ENCODE measurements around the gene ARVCF.

Gene ARVCF

GRCh38 chr22:20040327-20041200, 23.9 kb upstream of the ARVCF start:
- Histone ChIP-seq H3K36me3 (peaks cover 44 to 86% (median 76%) of the 10 kb centered on the region in 3 donors), H3K4me3 (no peak overlapping the region), H3K27ac (no peak overlapping the region), H3K4me1 (no peaks in the 10 kb centered on the region), H3K27me3 (no peaks in the 10 kb centered on the region), H3K9me3 (no peaks in the 10 kb centered on the region)
- intact Hi-C loops (cut with DNase I; ENCODE audit: low total_unique reads), result no loop called here
- no peak for DNase-seq
- TF ChIP-seq, protein P1, sequence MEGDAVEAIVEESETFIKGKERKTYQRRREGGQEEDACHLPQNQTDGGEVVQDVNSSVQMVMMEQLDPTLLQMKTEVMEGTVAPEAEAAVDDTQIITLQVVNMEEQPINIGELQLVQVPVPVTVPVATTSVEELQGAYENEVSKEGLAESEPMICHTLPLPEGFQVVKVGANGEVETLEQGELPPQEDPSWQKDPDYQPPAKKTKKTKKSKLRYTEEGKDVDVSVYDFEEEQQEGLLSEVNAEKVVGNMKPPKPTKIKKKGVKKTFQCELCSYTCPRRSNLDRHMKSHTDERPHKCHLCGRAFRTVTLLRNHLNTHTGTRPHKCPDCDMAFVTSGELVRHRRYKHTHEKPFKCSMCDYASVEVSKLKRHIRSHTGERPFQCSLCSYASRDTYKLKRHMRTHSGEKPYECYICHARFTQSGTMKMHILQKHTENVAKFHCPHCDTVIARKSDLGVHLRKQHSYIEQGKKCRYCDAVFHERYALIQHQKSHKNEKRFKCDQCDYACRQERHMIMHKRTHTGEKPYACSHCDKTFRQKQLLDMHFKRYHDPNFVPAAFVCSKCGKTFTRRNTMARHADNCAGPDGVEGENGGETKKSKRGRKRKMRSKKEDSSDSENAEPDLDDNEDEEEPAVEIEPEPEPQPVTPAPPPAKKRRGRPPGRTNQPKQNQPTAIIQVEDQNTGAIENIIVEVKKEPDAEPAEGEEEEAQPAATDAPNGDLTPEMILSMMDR (IDR thresholded peaks at IDR 0.05), result no peak

DNA sequence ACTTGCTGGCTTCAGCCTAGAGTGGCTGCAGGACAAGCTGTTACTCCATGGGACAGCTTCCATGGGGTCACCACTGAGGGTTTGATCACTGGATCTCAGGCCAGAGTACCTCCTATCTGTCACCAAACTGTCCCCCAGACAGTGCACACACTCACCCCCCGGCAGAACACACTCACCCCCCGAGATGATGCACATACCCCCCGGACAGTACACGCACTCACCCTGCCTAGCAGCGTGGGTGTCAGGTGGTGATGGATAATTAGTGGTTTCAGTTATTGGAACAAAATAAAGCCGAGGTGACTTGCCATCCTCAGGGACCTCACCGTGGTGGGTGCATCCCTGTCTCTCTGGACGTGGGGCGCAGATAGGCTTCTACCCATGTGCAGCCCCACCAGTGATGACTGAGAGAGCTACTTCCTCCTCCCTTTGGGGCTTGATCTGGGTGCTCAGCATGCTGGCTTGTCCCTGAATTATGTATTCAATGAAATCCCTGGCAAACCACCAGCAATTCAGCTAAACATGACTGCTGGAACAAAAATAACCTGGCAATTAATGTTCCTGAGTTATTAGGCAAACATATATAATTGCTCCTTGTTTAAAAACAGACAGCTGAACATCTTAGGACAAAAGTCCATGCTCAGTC, 23.2 kb upstream of the ARVCF start:
- no peaks in the 10 kb centered on the region for H3K27me3 ChIP-seq
- TF ChIP-seq, protein P1 (IDR thresholded peaks at IDR 0.05), result no peak
- no peak for DNase-seq
- H3K27ac ChIP-seq, result no peak overlapping the region
- H3K36me3 ChIP-seq, result peaks cover 43 to 80% (median 75%) of the 10 kb centered on the region in 3 donors
- H3K9me3 ChIP-seq, result no peaks in the 10 kb centered on the region
- peaks cover 0 to 3% (median 0%) of the 10 kb centered on the region in 4 donors for H3K4me1 ChIP-seq
- intact Hi-C loops (cut with DNase I; ENCODE audit: low total_unique reads), result no loop called here
- H3K4me3 ChIP-seq, result no peak overlapping the region

DNA sequence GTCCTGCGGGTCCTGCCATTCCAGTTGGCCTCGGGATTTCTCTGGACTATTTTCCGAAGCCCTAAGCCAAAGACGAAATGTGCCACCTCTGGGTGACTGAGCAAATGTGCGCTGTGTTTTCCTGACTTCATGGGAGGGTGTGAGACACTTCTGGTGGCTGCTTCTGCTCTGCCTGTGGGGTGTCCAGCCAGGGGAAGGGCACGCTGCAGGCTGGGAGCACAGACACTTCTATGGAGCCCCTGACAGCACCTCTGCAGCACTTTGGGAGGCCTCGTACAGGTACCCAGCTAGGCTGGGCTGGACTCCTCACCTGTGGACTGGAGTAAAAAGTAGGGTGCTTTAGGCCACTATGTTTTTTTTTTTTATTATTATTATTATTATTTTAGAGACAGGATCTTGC, 22.0 kb upstream of the ARVCF start:
- H3K36me3 ChIP-seq, result peaks cover 31 to 68% (median 63%) of the 10 kb centered on the region in 3 donors
- no peak overlapping the region for H3K27ac ChIP-seq
- H3K9me3 ChIP-seq, result no peaks in the 10 kb centered on the region
- TF ChIP-seq, protein P1 (IDR thresholded peaks at IDR 0.05), result no peak
- H3K4me1 ChIP-seq, result peaks cover 0 to 11% (median 7%) of the 10 kb centered on the region in 4 donors
- H3K27me3 ChIP-seq, result no peaks in the 10 kb centered on the region
- H3K4me3 ChIP-seq, result no peak overlapping the region
- intact Hi-C loops (cut with DNase I; ENCODE audit: low total_unique reads), result no loop called here
- DNase-seq, result no peak

- Histone ChIP-seq H3K36me3 (peaks cover 27 to 57% (median 54%) of the 10 kb centered on the region in 3 donors), H3K27me3 (no peaks in the 10 kb centered on the region), H3K4me3 (no peak overlapping the region), H3K9me3 (no peaks in the 10 kb centered on the region), H3K27ac (no peak overlapping the region), H3K4me1 (peaks cover 0 to 23% (median 18%) of the 10 kb centered on the region in 4 donors)
- TF ChIP-seq, protein P1 (IDR thresholded peaks at IDR 0.05), result no peak
- no peak for DNase-seq
- intact Hi-C loops (cut with DNase I; ENCODE audit: low total_unique reads), result no loop called here
Measured at GRCh38 chr22:20037419-20037818, 20.8 kb upstream of the ARVCF start.

DNA sequence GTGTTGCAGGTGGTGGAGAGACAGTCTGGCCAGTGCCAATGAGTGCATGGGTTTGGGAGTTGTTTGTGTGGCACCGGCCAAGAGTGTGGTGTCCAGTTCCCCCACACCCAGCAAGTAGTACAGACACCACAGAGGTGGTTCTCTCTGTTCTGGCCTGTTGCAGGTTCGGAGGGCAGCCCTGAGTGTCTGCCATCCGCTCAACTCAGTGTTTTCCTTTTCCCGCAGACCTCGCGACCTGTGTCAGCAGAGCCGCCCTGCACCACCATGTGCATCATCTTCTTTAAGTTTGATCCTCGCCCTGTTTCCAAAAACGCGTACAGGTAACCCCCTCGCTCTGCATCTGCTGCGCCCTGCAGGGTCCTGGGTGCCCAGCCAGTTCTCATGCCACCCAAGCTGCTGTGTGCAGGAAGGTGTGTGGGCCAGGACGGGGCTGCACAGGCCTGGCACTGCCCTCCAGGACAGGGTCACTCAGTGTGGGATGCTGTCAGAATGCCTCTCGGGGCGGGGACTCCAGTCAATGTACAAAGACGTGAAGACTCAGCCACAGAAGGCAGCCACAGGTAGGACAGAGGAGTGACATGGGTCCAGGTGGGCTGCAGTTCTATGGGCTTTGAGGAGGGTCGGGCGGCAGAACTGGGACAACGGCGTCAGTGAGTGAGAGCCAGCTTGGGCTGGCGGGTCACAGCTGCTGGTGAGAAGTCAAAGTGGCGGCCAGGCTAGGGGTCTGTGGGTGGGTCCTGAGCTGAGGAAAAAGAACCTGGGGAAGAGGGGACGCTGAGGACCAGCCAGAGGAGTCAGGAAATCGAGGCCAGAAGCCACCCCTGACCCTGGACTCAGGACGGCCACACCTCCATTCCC, 20.1 kb upstream of the ARVCF start:
- H3K9me3 ChIP-seq, result no peaks in the 10 kb centered on the region
- TF ChIP-seq, protein P1 (IDR thresholded peaks at IDR 0.05), result no peak
- H3K4me1 ChIP-seq, result peaks cover 0 to 27% (median 24%) of the 10 kb centered on the region in 4 donors
- intact Hi-C loops (cut with DNase I; ENCODE audit: low total_unique reads), result no loop called here
- H3K4me3 ChIP-seq, result no peak overlapping the region
- H3K27ac ChIP-seq, result no peak overlapping the region
- no peak for DNase-seq
- peaks cover 23 to 59% (median 48%) of the 10 kb centered on the region in 3 donors for H3K36me3 ChIP-seq
- no peaks in the 10 kb centered on the region for H3K27me3 ChIP-seq
